Measurements from ENCODE around the gene SNAP23.

The SNAP23 gene

DNA sequence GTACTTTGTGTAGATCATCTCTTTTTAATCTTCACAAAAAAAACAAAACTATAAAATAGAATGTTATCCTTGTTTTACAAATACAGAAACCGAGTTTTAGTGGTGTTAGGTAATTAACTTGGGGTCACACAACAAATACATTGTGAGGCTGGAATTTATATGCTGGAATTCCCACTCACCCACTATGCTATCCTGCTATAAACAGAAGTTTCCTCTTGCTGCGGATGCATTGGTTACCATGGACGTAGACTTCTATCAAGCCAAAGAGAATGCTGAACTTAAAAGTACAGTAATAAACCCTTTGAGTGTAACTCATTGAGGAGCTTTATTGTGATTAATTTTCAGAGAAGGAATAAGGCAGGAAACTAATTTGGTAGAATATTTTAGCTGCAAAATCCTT is 9.2 kb downstream of the SNAP23 start:
- DNase-seq (ENCODE audit: low read depth in 1 of 2, low spot score in 1 of 2), result no peak
- in situ Hi-C loops (cut with HindIII; ENCODE audit: low pct_unique_long_range_greater_than_20kb, low sequenced_read_pairs), result no loop called here
- no peak for TF ChIP-seq JUND (IDR thresholded peaks at IDR 0.05; ENCODE audit: low read depth)

DNA sequence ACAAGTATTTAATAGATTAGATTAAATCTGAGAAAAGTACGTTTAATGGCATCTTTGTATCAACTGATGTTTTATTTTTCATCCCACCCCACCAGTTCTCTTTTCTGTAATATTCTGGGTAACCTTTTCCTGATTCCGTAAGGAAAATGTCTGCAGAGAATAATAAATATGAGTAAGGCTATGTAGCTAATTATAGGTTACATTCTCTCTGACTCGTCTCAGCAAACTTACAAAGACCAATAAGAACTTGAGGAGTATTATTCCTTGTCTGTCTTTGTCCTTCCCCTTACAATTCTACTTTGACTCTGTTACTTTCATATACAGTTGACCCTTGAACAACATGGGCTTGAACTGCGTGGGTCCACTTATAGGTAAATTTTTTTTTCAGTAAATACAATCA is 12.1 kb downstream of the SNAP23 start:
- in situ Hi-C loops (cut with HindIII; ENCODE audit: low pct_unique_long_range_greater_than_20kb, low sequenced_read_pairs), result no loop called here
- TF ChIP-seq JUND (IDR thresholded peaks at IDR 0.05; ENCODE audit: low read depth), result no peak
- no peak for DNase-seq (ENCODE audit: low read depth in 1 of 2, low spot score in 1 of 2)

DNA sequence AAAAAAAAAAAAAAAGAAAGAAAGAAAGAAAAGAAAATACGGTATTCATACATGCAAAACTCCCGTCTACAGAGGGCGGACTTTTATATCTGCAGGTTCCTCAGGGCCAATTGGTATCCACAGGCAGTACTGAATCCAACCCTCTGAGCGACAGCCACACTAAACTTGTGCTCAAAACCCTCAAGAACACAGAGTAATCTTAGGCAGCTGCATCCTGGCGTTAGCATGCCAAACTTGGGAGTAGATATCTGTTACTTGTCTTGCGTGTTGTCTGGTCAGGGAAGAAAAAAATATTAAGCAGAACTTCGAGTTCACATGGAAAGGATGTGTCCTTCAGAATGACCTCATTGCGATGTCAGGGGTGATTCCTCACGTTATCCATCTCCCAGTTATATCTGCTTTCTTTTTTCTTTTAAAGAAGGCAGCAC is 12.8 kb downstream of the SNAP23 start:
- DNase-seq (ENCODE audit: low read depth in 1 of 2, low spot score in 1 of 2), result no peak
- no peak for TF ChIP-seq JUND (IDR thresholded peaks at IDR 0.05; ENCODE audit: low read depth)
- in situ Hi-C loops (cut with HindIII; ENCODE audit: low pct_unique_long_range_greater_than_20kb, low sequenced_read_pairs), result no loop called here

DNA sequence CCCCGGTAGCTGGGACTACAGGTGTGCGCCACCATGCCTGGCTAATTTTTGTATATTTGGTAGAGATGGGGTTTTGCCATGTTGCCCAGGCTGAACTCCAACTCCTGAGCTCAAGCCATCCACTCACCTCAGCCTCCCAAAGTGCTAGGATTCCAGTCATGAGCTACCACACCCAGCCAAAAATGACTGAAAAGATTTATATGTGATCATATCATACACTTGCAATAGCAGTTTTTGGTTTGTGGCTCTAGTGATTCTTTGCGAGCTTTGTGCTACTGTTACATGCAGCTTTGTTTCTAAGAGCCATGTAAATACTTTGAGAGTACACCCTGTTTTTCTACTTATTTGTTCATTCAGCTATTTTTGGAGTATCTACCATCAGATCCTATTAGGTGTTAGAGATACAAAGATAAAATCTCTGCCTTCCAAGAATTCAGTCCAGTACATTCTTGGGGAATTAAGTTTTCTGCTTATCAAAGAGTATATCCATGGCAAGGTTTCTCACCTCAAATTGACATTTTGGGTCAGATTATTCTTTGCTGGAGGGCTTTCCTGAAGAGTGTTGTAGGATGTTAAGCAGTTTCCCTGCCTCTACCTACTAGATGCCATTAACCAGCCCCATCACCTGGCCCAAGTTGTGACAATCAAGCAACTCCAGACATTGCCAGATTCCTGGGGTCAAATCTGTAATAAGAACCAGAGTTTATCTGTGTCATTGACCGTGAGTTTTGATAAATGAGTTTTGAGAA is 15.0 kb downstream of the SNAP23 start:
- no peak for DNase-seq (ENCODE audit: low read depth in 1 of 2, low spot score in 1 of 2)
- in situ Hi-C loops (cut with HindIII; ENCODE audit: low pct_unique_long_range_greater_than_20kb, low sequenced_read_pairs), result no loop called here
- no peak for TF ChIP-seq JUND (IDR thresholded peaks at IDR 0.05; ENCODE audit: low read depth)

DNA sequence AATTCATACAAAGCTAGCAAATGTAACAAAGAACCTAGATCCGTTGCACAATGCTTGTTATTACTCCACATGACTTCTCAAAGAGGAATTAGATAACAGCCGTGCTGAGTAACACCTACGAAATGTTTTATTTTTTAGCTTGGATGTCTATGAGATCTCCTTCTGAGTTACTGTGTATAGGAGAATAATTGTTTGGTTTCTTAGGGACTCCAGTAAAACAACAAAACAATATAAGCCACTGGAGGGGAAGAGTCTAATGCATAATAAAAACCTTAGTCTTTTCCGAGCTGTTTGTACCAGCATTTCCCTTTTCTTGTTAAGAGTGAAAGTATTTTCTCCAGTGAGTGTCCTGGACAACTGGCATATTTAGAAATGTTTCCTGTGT is 15.6 kb downstream of the SNAP23 start:
- no peak for DNase-seq (ENCODE audit: low read depth in 1 of 2, low spot score in 1 of 2)
- in situ Hi-C loops (cut with HindIII; ENCODE audit: low pct_unique_long_range_greater_than_20kb, low sequenced_read_pairs), result no loop called here
- TF ChIP-seq JUND (IDR thresholded peaks at IDR 0.05; ENCODE audit: low read depth), result no peak

DNA sequence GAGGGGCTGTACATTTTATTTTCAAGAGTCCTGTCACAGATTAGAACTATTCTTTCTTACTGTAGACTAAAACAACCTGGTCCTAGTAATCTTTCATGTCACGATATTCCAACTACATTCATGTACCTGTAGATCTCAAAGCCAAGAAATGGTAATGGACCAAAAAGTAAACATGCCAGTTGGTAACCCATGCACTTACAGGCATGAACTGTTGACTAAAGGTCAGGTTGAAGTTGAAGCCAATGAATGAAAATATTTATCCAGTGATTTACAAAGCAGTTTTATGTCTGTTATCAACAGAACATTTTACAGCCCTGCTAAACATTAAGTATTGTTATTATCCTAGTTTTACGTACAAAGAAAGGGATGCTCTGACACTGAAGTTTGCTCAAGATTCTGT is 27.9 kb downstream of the SNAP23 start:
- no peak for DNase-seq (ENCODE audit: low read depth in 1 of 2, low spot score in 1 of 2)
- TF ChIP-seq JUND (IDR thresholded peaks at IDR 0.05; ENCODE audit: low read depth), result no peak
- in situ Hi-C loops (cut with HindIII; ENCODE audit: low pct_unique_long_range_greater_than_20kb, low sequenced_read_pairs), result no loop called here

DNA sequence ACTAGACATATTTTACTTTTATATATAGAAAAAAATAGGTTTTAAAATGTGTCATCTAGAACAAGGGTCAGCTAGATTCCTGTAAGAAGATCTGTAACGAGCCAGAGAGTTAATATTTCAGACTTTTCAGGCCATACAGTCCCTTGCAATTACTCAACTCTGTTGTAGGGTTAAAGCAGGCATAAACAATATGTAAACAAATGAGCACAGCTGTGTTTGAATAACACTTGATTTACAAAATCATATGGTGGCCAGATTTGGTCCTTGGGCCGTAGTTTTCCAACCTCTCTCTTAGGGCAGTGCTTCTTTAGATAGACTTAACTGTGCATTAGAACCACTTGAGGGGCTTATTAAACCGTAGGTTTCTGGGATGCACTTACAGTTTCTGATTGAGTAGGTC is 33.5 kb downstream of the SNAP23 start:
- TF ChIP-seq JUND (IDR thresholded peaks at IDR 0.05; ENCODE audit: low read depth), result no peak

DNA sequence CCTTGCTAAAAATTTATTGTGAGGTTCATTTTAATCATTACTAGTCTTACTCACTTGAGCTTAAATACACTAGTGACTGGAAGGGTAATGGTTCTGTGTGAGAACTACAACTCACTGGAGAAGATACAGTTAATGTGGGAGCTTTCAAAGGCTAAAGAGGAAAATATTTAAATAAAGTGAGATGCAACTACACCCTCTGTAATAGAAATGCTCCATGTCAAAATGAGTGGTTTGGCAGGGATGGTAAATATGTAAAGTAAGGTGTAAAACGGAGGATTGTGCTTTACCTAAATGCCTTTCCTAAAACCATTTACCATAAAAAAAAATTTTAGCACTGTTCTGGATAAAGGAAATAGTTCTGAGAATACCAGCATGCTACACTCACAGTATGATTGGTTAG is 37.8 kb downstream of the SNAP23 start:
- no peak for DNase-seq (ENCODE audit: low read depth in 1 of 2, low spot score in 1 of 2)
- TF ChIP-seq JUND (IDR thresholded peaks at IDR 0.05; ENCODE audit: low read depth), result no peak
- in situ Hi-C loops (cut with HindIII; ENCODE audit: low pct_unique_long_range_greater_than_20kb, low sequenced_read_pairs), result no loop called here

More for the DNA sequence above, 33.5 kb downstream of the SNAP23 start:
- DNase-seq (ENCODE audit: low read depth in 1 of 2, low spot score in 1 of 2), result no peak
- in situ Hi-C loops (cut with HindIII; ENCODE audit: low pct_unique_long_range_greater_than_20kb, low sequenced_read_pairs), result no loop called here

DNA sequence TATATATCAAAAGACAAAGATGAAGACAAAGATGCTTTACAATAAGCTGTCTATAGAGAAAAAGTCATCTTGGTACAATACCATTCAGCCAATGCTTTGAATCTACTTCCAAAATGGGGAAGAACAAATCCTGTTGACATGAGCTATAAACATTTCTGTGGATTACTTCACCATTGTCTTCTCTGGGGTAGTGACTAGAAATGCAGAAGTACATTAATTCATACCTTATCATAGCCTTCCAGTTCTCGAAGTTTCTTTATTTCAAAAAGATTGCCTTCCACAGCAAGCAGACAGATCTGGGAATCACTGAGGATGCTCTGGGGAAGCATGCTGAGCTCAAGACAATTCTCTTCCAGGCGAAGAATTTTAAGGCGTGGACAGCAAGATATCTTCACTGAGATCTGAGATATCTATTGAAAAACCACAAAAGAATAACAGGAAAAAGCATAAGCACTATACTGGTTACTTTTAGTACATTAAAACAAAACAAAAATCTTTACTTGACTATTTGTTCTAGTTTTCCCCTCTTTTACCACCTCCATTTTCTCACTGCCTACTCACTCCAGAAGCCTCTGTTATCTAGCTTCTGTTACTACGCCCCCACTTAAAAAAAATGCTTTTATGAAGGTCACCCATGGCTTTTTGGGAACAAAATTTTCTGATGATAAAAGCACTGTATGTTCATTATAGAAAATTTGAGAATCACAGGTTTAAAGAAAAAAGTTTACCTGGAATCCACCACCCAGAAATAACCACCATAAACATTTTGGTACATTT is 49.6 kb downstream of the SNAP23 start:
- in situ Hi-C loops (cut with HindIII; ENCODE audit: low pct_unique_long_range_greater_than_20kb, low sequenced_read_pairs), result no loop called here
- no peak for TF ChIP-seq JUND (IDR thresholded peaks at IDR 0.05; ENCODE audit: low read depth)
- DNase-seq (ENCODE audit: low read depth in 1 of 2, low spot score in 1 of 2), result no peak

DNA sequence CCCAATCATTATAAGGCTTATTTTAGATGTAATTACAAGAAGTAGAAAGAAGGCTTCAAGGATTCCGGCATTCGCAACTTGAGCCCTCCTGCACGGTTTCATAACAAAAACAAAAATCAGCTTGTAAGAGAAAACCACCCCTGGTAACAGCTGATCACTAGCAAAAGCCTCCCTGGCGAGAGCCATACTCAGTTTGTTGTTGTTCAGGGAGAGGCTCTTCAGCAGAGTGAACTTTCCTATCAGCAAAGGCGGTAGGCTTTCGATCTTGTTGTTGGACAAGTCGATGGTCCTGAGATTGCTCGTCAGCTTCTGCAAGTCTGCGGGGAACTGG is 52.4 kb downstream of the SNAP23 start:
- in situ Hi-C loops (cut with HindIII; ENCODE audit: low pct_unique_long_range_greater_than_20kb, low sequenced_read_pairs), result no loop called here
- no peak for DNase-seq (ENCODE audit: low read depth in 1 of 2, low spot score in 1 of 2)
- no peak for TF ChIP-seq JUND (IDR thresholded peaks at IDR 0.05; ENCODE audit: low read depth)

DNA sequence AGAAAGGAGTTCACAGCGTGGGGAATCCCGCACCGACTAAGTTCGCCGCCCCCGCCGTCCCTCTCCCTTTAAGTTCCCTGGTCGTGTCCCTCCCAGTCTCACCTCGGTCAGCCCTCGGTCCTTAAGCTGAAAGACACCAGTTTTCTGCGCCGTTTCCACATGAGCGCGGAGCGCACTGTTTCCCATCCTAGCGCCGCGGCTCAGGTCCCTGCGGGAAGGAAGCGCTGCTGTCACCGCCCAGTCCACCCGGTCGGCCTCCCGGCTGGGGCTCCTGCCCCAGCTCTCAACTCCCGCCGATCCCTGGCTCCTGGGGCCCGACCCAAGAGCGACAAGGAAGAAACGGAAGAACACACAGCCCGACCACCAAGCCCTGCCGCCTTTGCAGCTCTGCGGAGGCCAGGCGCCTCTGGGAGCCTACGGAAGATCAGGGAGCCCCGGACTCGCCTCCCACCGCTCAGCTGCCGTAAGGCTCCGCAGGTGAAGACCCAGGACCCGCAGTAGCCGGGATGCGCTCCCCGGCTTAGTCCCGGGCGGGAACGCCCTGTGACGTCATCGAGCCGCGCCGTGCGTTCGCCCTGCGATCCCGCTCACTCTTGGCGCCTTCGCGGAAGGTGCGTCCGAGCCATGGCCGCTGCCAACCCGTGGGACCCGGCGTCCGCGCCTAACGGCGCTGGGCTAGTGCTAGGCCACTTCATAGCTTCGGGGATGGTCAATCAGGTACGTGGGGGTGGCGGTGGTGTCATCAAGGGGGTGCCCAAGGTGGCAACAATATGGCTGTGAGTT is 53.0 kb downstream of the SNAP23 start, which contains the start of the genes HAUS2 and LRRC57:
HAUS2 (plus strand) TSS at position 590 of the 783 bp plus-strand sequence; CDS start at position 625, 35 bp downstream.
LRRC57 (minus strand) TSS at position 545 of the 783 bp plus-strand sequence; CDS start at position 186, 359 bp downstream.
- TF ChIP-seq JUND (IDR thresholded peaks at IDR 0.05; ENCODE audit: low read depth), result no peak
- in situ Hi-C loops (cut with HindIII; ENCODE audit: low pct_unique_long_range_greater_than_20kb, low sequenced_read_pairs), result no loop called here
- peak; percentile 90 for DNase-seq (ENCODE audit: low read depth in 1 of 2, low spot score in 1 of 2)

DNA sequence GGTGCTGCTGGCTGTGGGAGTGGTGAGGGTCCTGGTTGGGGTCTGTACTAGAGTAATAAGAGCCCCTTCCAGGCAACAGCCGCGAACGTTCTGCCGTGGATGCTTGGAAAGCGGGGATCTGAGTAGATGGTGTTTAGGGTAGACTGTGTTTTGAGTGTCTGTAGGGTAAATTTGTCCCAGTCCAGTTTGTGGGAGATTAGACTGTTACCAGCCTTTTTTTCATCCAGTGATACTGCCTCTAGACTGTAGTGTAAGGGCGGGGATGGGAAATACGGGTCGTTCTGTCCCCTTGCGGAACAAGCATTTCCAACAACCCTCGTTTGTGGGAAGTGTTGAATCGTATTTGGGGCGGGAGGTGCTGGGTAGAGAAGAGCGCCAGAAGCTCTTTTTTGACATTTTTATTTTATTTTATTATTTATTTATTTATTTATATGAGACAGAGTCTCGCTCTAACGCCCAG is 53.6 kb downstream of the SNAP23 start:
- in situ Hi-C loops (cut with HindIII; ENCODE audit: low pct_unique_long_range_greater_than_20kb, low sequenced_read_pairs), result no loop called here
- DNase-seq (ENCODE audit: low read depth in 1 of 2, low spot score in 1 of 2), result peak in 1 of 2 experiments; percentile 16
- TF ChIP-seq JUND (IDR thresholded peaks at IDR 0.05; ENCODE audit: low read depth), result no peak

All from T47D (cell line).